ENCODE results near the gene ZNF652.

GRCh38 chr17:49363251-49363650 is 1.2 kb upstream of the ZNF652 start:
- TF ChIP-seq, protein P1, sequence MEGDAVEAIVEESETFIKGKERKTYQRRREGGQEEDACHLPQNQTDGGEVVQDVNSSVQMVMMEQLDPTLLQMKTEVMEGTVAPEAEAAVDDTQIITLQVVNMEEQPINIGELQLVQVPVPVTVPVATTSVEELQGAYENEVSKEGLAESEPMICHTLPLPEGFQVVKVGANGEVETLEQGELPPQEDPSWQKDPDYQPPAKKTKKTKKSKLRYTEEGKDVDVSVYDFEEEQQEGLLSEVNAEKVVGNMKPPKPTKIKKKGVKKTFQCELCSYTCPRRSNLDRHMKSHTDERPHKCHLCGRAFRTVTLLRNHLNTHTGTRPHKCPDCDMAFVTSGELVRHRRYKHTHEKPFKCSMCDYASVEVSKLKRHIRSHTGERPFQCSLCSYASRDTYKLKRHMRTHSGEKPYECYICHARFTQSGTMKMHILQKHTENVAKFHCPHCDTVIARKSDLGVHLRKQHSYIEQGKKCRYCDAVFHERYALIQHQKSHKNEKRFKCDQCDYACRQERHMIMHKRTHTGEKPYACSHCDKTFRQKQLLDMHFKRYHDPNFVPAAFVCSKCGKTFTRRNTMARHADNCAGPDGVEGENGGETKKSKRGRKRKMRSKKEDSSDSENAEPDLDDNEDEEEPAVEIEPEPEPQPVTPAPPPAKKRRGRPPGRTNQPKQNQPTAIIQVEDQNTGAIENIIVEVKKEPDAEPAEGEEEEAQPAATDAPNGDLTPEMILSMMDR (conservative IDR thresholded peaks at IDR 0.05; ENCODE audit: low read depth in 2 of 2) = no peak
- TF ChIP-seq, protein P2, sequence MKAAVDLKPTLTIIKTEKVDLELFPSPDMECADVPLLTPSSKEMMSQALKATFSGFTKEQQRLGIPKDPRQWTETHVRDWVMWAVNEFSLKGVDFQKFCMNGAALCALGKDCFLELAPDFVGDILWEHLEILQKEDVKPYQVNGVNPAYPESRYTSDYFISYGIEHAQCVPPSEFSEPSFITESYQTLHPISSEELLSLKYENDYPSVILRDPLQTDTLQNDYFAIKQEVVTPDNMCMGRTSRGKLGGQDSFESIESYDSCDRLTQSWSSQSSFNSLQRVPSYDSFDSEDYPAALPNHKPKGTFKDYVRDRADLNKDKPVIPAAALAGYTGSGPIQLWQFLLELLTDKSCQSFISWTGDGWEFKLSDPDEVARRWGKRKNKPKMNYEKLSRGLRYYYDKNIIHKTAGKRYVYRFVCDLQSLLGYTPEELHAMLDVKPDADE (IDR thresholded peaks at IDR 0.05) = no peak
- TF ChIP-seq CREB1 (CRISPR knock-in tag; IDR thresholded peaks at IDR 0.05; ENCODE audit: low read depth) = no peak
- TF ChIP-seq REST (IDR thresholded peaks at IDR 0.05; ENCODE audit: unreplicated experiment) = no peak
- TF ChIP-seq EZH2phosphoT487 (IDR thresholded peaks at IDR 0.05; ENCODE audit: unreplicated experiment) = no peak
- no peak for TF ChIP-seq EZH2 (IDR thresholded peaks at IDR 0.05; ENCODE audit: low read depth, unreplicated experiment)
- no peak for TF ChIP-seq ZNF331 (CRISPR knock-in tag; IDR thresholded peaks at IDR 0.05; ENCODE audit: low read depth)

All from GM23338 (cell line).